Measurements from ENCODE around the gene ZNF664.

Gene ZNF664

DNA sequence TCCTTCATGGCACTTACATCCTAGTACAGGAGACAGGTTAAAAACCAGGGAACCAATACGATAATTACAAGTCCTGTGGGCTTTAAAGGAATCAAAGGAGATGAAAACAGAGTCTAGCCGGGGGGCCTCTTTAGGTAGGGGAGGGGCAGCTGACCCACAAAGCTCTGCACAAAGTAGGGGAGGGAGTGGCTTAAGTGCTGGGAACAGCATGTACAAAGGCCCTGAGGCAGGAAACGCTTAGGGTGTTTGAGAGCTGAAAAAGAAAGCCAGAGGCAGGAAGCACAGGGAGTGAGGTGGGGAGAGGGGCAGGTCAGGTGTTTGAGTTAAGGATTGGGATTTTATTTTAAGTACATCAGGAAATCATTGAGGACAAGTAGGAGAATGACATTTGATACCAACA, 37.7 kb downstream of the ZNF664 start:
- DNase-seq (ENCODE audit: low spot score) = no peak

DNA sequence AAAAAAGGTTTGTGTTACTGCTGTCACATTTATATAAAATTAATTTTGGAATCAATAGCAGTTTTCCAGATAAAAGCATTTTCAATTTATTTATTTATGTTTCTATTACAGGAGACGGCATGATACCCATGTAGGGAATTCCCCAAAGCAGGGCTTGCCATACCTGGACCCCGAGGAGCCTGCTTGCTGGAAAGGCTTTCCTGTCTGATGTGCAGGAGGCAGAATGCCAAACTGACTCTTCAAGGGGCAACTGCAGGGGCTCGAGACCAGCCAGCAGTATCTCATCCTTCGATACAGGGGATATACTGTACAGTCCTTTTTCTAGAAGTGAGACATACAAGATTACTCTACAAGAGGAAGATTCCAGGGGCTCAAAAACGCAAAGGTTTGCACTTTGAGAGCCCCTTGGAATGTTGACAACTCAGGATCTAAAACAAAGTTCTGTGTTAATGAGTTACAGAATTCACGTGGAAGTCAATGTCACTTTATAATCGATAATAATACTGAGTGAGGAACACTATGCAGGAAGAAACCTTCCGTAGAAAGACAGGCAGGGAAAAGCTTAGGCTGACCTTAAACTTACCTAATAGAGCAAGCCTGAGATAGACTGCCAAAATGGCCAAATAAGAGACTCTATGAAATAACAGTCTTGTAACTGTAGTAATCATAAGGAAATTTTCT, 38.6 kb downstream of the ZNF664 start:
- no peak for DNase-seq (ENCODE audit: low spot score)

DNA sequence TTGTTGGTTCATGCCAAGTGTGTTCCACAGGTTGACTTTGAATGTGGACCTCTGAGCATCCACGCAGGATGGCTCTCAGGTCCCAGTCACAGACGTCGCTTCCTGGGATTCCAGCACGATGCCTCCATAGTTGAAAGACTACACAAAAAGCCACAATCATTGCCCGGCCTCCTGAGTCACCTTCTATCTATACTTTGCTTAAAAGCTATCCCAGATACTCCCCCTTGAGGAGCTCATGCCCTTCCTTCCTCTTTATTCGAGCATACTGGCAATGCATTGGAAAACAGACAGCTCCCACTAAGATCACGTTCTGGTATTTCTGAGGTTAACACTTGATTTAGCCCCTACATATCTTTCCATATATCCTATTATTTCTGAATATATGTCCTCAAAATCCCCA, 40.1 kb downstream of the ZNF664 start:
- no peak for DNase-seq (ENCODE audit: low spot score)

DNA sequence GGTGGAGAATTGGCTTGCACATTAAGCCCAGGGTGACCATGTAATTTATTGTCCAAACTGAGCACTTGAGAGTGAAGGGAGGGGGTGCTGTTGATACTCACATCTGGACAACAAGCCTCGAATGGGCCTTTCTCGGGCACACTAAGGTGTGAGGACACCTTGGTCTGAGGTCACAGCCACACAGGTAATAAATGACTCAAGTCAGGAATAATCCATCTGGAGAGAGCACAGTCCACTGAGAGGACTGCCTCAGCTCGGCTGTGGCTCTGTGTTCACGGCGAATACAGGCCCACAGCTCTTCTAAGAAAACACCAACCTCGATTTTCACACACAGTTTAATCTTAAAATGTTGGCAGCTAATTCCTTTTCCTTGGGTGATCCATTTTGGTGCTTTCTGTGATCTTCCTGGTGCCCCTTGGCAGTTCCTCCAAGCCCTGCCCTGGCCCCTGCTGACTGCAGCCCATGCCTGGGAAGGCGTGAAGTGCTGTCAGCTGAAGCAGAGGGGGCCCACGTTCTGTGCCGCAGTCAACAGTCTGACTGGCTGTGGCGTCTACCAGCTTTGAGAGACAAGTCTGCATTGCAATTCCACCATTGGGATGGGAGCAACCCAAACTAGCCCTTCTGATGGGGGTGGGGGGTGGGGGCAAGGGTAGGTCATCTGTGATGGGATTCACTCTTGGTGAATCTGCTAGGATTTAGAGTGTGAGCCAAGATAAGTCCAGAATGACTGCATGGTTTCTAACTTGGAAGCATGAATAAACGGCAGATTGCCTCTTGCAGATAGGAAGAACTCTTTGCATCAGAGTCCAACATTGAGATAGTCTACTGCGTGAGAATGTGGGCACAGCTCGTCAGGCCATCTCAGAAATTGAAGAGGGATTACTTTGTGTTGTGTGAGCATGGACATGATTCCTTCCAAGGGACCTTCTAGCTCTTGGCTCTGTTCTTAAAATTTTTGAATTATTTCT, 42.8 kb downstream of the ZNF664 start:
- DNase-seq (ENCODE audit: low spot score) = no peak

DNA sequence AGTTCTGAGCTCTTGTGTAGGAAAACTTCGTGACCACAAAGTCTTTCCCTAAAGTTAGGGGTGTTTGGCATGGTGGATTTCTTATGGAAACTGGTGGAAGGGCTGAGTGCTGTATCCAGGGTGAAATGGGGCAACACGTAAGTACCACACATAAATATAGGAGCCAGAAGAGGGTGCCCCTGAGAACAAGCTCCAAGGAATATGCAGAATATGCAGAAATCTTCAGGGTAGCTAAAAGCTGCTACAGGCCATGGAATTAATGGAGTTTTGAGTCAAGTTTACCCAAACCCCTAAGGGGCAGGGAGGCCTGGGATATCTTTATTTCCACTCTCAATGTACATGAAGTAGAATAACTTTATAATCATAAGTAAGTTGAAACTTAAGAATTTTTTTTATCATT, 44.0 kb downstream of the ZNF664 start:
- DNase-seq (ENCODE audit: low spot score) = no peak

DNA sequence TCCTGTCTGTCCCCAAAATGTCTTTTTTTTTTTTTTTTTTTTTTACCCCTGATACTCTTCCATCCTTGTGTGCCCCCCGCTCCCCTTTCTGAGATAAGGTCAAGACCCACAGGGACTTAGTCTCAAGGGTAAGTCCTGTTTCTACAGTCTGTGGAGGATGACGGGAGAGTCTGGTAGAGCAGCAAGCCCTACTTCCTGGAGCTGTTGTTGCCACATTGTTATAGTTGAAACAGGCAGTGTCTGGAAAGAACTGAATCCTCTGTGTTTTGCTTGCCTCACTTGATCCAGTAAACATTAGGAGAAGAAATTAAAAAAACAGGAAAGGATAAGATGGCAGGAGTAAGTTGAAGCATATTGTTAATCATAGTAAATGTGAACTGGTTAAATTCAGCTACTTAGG, 45.5 kb downstream of the ZNF664 start:
- no peak for DNase-seq (ENCODE audit: low spot score)

DNA sequence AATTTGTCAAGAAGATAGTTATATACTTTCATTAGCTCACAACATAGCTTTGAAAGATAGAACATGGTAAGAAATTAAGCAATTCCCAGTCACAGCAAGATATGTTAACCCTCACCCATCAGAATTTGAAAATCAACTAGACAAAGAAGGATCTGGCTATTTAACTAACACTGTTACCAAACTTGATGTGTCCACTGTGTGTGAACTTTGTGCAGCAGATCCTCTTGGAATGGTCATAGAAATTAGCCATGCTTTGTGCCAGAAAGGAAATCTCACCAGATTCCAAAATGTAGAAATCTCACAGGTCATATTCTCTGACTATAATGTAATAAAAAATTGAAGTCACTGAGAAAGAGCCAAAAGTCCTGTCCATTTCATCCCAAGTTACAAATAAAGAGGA, 46.1 kb downstream of the ZNF664 start:
- DNase-seq (ENCODE audit: low spot score) = no peak

DNA sequence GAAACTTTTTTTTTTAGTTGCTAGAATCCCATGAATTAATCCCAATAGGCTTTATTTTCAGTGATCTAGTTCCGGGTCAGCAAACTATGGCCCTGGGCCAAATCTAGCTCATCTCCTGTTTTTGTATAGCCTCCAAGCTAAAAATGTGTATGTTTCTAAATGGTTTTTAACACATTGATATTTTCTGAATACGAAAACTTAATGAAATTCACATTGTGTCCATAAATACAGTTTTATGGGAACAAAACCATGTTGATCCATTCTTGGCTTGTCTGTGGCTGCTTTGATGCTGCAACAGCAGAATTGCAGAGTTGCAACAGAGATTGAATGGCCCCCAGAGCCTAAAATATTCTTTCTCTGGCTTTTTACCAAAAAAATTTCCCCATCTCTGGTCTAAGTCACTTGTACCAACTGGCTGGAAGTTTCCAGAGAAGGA, 47.5 kb downstream of the ZNF664 start:
- DNase-seq (ENCODE audit: low spot score) = no peak

DNA sequence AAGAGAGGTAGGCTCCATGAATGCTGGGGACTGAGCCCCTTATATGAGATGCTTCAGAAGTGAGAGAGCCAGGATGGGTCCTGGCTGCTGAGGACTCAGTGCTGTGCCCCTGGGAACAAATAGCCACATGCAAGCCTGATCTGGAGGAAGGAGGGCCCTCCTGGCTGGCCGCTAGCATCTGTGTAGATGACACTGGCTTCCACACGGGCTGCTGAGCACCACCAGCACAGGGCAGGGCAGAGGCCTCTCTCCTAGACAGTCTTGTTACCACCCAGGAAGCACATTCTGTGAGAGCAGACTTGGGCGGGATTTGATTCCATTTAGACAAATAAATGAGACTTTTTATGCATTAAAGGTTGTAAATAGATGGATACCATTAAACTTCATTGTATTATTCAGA, 48.0 kb downstream of the ZNF664 start:
- no peak for DNase-seq (ENCODE audit: low spot score)

DNA sequence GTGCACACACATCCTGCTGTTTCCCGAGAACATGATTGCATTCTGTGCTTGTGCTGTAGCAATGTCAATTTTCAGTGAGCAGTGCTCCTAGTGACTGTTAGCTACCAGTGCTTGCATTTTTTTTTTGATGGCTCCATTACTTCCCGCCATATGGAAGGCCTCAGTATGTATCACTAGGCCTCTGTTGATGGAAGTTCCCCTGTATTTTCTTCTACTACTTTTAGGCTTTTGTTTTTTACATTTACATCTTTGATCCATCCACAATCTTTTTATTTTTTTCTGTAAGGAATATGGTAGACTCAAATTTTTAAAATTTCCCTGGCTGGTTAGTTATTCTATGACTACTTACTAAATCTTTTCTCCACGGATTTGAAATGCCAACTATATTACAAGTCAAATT, 49.1 kb downstream of the ZNF664 start:
- DNase-seq (ENCODE audit: low spot score) = no peak

DNA sequence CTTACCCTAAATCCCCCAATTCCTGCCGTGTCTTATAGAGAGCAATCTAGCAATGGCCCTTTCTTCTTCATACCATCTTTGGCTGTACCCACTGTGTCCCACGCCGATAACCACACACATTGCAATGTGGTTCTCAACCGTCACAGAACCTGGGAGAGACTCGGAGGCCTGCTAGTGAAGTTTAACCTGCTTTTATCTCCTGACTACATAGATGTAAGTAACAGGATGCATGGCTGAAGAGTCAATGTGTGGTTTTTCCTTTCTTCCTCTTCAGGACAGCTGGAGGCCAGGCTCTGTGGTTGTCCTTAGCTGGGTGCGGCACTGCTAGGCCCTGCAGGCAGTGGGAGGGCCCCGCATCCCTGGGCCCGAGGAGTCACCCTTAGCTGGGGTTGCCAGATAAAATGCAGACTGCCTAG, 51.3 kb downstream of the ZNF664 start:
- no peak for DNase-seq (ENCODE audit: low spot score)

DNA sequence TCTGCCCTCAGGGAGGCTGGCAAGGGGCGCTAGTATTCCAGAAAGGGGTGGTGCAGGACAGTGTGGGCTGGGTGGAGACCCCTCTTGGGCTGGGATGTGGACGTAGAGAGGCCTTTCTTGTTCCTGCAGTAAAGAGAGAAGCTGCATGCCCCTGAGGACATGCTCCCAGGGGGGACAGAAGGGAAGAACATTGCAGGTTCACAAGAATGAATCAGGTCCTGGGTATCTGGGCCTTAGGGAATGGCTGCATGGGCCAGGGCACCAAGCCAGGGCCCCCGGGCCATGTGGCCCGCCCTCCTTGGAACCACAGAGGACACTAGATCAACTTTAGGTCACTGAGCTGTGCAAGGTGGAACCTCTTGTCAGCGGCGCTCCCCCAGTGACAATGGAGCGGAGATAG, 51.8 kb downstream of the ZNF664 start:
- DNase-seq (ENCODE audit: low spot score) = no peak

DNA sequence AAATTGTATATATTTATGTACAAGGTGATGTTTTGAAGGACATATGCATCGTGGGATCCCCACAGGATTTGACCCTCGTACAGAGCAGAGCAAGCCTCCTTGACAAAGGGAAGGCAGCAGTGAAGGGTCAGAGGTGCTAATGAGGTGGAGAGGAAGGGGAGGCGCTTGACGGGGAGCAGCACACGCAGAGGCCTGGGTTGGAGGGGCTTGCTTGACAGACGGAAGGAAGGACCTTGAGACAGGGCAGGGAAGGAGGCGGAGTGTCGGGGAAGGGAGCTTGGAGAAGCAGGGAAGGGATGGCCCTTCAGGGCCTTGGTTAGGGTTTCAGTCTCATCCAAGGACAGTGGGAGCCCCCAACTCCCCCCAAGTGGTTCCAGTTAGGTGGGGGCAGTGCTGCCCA, 52.6 kb downstream of the ZNF664 start:
- DNase-seq (ENCODE audit: low spot score) = no peak

DNA sequence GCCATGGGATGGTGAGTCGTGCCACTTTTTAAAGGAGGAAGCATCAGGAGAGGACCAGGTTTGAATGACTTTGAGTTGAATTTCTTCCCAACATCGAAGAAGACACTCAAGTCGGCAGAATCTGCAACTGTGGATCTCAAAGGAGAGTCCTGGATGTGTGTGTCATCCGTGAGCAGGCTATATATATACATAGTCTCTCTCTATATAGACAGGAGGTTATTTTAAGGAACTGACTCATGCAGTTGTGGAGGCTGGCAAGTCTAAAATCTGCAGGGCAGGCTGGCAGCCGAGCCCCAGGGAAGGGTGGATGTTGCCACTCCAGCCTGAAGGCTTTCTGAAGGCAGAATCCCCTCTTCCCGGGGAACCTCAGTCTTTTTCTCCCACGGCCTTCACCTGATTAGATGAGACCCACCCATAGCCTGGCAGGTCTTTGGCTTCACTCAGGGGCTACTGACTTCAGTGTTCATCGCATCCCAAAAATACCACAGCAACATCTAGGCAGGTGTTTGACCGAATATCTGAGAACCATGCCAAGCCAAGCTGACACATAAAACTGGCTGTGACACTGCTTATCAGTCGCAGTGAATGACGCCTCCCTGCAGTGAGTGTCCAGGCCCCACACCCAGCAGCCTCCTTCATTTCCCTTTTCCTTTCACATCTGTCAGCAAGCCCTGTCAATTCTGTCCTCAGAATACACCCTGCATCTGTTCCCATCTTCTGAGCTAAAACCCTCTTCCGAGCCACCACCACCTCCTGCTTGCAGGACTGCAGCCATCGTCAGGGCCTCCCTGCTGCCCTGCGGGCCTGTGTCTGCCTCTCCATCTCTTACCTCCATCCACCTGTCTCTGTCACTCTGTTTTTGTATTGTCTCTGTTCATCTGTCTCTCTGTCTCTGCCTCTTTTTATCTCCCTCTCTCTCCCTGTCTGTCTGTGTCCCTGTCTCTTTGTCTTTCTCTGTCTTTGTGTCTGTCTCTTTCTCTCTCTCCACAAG, 54.0 kb downstream of the ZNF664 start:
- no peak for DNase-seq (ENCODE audit: low spot score)

DNA sequence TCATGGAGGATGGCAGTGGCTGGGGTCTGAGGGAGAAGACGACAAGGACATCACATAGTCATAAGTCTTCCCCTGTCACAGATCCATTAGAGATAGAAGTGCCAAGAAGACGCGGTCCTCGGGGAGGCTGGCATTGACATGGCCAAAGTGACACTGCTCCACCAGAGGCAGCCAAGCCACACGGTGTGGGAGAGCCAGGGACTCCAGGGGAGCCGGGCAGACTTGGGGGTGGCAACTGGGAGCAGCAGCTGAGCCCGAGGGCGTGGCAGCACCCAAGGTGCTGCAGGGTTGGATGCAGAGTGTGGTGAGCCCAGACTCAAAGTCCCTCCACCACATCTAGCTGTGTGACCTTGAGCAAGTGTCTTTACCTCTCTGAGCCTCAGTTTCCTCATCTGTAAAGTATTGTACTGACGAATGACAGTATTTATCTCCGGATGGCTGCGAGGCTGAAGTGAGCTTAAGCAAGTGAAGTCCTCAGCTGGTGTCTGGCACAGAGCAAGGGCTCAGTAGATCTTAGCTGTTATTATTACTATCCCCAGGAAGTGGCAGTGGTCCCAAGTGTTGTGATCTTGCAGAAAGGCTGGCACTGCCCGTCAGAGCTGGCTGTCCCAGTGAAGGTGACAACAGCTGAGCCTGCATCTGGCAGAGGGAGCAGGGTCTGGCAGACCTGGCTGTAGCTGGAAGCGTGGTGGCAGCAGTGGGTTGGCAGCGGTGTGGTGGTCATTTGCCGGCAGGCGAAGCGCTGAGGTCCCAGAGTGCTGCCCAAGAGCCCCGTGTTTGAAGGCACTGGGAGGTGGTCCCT, 54.9 kb downstream of the ZNF664 start:
- DNase-seq (ENCODE audit: low spot score) = no peak

DNA sequence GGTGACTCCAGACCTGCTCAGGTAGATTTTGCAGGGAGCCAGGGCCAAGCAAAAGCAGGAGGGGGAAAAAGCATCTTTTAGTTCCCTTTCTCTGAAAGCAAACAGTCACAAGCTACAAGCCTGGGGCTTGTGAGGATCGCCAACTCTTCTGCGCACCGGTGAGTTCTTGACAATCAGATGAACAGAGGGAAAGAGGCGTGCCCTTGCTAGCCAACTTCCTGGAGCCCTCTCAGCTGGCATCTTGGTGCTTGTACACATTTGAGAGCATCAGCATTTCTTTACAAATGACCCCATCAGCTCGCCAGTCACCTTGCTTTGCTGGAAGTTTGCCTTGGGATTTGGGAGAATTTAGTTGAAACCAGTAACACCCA, 55.5 kb downstream of the ZNF664 start:
- no peak for DNase-seq (ENCODE audit: low spot score)

DNA sequence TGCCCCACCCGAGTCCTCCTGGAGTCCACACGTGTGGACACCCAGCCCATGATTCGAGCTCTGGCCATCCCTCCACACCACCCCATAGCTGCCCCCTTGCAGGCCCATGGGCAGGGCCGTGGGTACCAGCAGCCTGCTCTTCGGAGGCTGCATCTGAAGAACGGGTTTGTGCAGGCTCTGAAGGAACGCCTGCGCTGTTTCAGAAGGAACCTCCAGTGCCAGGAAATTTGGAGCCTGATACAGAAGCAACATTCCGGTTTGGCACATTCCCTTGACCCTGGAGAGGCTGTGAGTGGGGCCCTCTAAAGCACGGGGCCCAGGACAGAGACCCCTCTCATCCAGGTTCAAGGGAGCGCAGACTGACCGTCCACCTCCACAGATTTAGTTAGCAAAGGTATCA, 57.0 kb downstream of the ZNF664 start:
- DNase-seq (ENCODE audit: low spot score) = no peak

DNA sequence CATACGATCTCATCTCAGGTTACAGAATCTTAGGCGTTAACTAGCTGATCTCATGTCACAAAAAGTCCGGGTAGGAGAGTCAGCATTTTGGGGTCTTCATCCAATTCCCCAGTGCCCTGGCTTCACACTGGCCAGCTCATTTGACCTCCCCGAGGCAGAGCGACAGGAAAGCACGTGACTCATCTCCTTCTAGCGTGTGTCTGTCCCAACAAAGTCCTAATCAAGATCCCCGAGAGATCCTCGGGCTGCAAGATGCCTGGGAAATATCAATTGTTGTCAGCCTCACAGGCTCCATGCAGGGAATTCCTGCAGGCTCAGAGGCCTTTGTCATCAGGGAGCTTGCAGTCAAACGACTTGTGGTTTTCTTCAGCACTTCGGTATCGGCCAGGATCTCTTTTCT, 57.5 kb downstream of the ZNF664 start:
- DNase-seq (ENCODE audit: low spot score) = no peak

DNA sequence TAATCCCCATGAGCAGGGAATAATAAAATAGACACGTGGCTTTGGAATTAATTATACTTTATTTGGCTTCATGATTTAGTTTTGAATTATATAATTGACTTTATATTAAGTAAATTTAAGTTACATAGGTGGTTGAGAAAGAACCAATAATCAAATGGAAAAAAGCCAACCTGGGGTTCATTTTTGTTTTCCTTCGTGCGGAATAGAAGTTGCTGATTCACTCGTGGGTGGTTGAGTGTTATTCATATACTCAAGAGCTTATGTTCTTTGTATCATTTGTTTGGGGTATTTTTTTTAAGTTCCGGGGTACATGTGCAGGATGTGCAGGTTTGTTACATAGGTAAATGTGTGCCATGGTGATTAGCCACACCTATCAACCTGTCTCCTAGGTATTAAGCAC, 58.0 kb downstream of the ZNF664 start:
- DNase-seq (ENCODE audit: low spot score) = no peak

DNA sequence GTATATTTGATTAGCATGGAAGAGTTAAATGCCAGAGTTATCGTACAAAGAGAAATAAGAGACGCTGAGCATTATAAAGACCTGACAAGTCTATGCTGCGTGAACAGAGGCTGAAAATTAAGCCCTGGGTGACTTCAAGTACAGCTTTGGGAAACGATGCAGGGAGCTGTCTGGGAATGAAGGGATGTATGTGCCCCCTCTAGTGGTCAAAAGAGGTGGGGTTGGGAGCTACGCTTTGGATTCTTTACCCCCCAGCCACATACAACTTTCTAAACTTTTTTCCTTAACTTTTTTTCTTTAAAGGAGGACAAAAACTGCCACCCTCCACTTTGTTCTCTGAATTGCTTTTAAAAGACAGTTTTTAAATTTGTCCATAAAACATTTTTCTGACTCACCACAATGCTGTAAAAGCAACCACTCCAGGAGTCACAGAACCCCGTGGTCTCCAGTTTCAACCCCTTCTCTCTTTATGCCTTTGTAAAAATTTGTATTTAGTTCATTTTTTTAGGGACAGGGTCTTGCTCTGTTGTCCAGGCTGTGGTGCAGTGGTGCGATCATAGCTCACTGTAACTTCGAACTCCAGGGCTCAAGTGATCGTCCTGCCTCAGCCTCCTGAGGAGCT, 59.4 kb downstream of the ZNF664 start:
- peak; percentile 80 for DNase-seq (ENCODE audit: low spot score)

DNA sequence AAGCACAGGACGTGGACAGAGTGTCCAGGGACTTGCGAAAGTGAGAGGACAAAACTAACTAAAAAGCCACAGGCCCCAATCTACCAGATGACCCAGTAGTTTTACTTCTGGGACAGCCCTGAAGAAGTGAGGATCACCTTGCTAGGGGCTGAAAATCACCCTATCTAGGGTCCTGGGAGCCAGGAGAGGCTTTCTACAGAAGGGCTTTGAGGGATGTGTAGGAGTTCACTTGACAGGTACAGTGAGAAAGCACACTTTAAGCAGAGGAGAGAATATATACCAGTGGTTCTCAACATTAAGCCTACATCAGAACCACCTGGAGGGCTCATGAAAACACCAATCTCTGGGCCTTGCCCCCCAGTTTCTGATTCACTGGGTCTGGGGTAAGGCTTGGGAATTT, 60.8 kb downstream of the ZNF664 start:
- no peak for DNase-seq (ENCODE audit: low spot score)
